WTC11 (cell line): ENCODE measurements around the gene BLVRA. TPM values are rescaled to one million over a fixed set of nuclear protein-coding genes. Genes with fewer than 3 reads are reported as not detected.

Experiments
- ATAC-seq: fragments of 200-7000 bp; cut with Tn5 transposase; 2 replicates; pipeline ENCODE4 v1.10.0; 2021; ENCODE audit warnings: mild to moderate bottlenecking, moderate library complexity
- CTCF ChIA-PET: fragments of 300-600 bp; sonication (Branson Sonifier 250); formaldehyde crosslinking; loops from one replicate; lab custom pipeline; 2021; ENCODE audit warnings: antibody characterized with exemption; lab: Charles Lee
- POLR2A ChIA-PET: fragments of 350-600 bp; sonication (Branson Sonifier 250); formaldehyde crosslinking; loops from one replicate; lab custom pipeline; 2021; ENCODE audit warnings: antibody characterized with exemption; lab: Charles Lee
- DNase-seq: peaks from one replicate; pipeline ENCODE4 v3.0.0; 2021; ENCODE audit warnings: low spot score
- H3K27ac Mint-ChIP-seq: 2 replicates; pipeline ENCODE4 v1.8.0; 2021; ENCODE audit warnings: mixed read lengths
- H3K27me3 Mint-ChIP-seq: 2 replicates; pipeline ENCODE4 v1.8.0; 2021; ENCODE audit warnings: low read depth, mild to moderate bottlenecking, moderate library complexity, mixed read lengths
- H3K36me3 Mint-ChIP-seq: 2 replicates; pipeline ENCODE4 v1.8.0; 2021; ENCODE audit warnings: mixed read lengths
- H3K4me1 Mint-ChIP-seq: 2 replicates; pipeline ENCODE4 v1.8.0; 2022; ENCODE audit warnings: mixed read lengths
- H3K4me3 Mint-ChIP-seq: 2 replicates; pipeline ENCODE4 v1.8.0; 2021; ENCODE audit warnings: mild to moderate bottlenecking, moderate library complexity, mixed read lengths
- H3K9me3 Mint-ChIP-seq: 2 replicates; pipeline ENCODE4 v1.8.0; 2021; ENCODE audit warnings: mixed read lengths
- CBFB ChIP-seq: sonication (generic); formaldehyde crosslinking; IDR thresholded peaks from 2 replicates; pipeline ENCODE4 v1.8.1; 2022; ENCODE audit warnings: mild to moderate bottlenecking, low read depth, missing genetic modification reagents
- JUN ChIP-seq: sonication (generic); formaldehyde crosslinking; IDR thresholded peaks from 2 replicates; pipeline ENCODE4 v1.8.0; 2023; ENCODE audit warnings: mild to moderate bottlenecking, missing genetic modification reagents
- MXD4 ChIP-seq: fragments of 250-450 bp; sonication (Bioruptor Pico); IDR thresholded peaks from 2 replicates; pipeline ENCODE4 v1.8.0; 2021; ENCODE audit warnings: mild to moderate bottlenecking, moderate library complexity, borderline replicate concordance
- SP1 ChIP-seq: sonication (generic); formaldehyde crosslinking; conservative IDR thresholded peaks from 2 replicates; pipeline ENCODE4 v1.8.1; 2022; ENCODE audit warnings: missing genetic modification reagents
- TCF7 ChIP-seq: sonication (generic); formaldehyde crosslinking; IDR thresholded peaks from 2 replicates; pipeline ENCODE4 v1.8.0; 2022; ENCODE audit warnings: mild to moderate bottlenecking, low read depth, missing genetic modification reagents, moderate library complexity
- TP53 ChIP-seq: sonication (generic); formaldehyde crosslinking; IDR thresholded peaks from 2 replicates; pipeline ENCODE4 v1.8.1; 2023; ENCODE audit warnings: mild to moderate bottlenecking, missing genetic modification reagents
- ZNF138 ChIP-seq: sonication (generic); formaldehyde crosslinking; conservative IDR thresholded peaks from 2 replicates; pipeline ENCODE4 v1.8.1; 2022; ENCODE audit warnings: mild to moderate bottlenecking, moderate library complexity, missing genetic modification reagents
- ZNF423 ChIP-seq: fragments of 250-450 bp; sonication (Bioruptor Pico); IDR thresholded peaks from 2 replicates; pipeline ENCODE4 v2.1.2; 2022; ENCODE audit warnings: mild to moderate bottlenecking, moderate library complexity
- total RNA-seq: library from RNA; stranded (reverse); gene quantifications from 3 replicates; pipeline ENCODE4 v1.2.3, GENCODE V29; 2021
- TF ChIP-seq, protein P1 (sequence below): sonication (generic); formaldehyde crosslinking; IDR thresholded peaks from 2 replicates; pipeline ENCODE4 v1.8.1; 2023; ENCODE audit warnings: mild to moderate bottlenecking, missing genetic modification reagents
- TF ChIP-seq, protein P2 (sequence below): sonication (generic); formaldehyde crosslinking; IDR thresholded peaks from 2 replicates; pipeline ENCODE4 v1.8.1; 2023; ENCODE audit warnings: mild to moderate bottlenecking, moderate library complexity, missing genetic modification reagents
- TF ChIP-seq, protein P3 (sequence below): sonication (generic); formaldehyde crosslinking; IDR thresholded peaks from 2 replicates; pipeline ENCODE4 v1.8.1; 2023; ENCODE audit warnings: mild to moderate bottlenecking, missing genetic modification reagents, borderline replicate concordance
- TF ChIP-seq, protein P4 (sequence below): sonication (generic); formaldehyde crosslinking; IDR thresholded peaks from 2 replicates; pipeline ENCODE4 v1.8.0; 2023; ENCODE audit warnings: missing genetic modification reagents, mild to moderate bottlenecking, borderline replicate concordance
- TF ChIP-seq, protein P5 (sequence below): sonication (generic); formaldehyde crosslinking; IDR thresholded peaks from 2 replicates; pipeline ENCODE4 v1.8.1; 2022; ENCODE audit warnings: mild to moderate bottlenecking, missing genetic modification reagents, moderate library complexity, borderline replicate concordance
- TF ChIP-seq, protein P6 (sequence below): sonication (generic); formaldehyde crosslinking; IDR thresholded peaks from 2 replicates; pipeline ENCODE4 v1.8.0; 2022; ENCODE audit warnings: mild to moderate bottlenecking, missing genetic modification reagents

The BLVRA gene
- total RNA-seq, 1 experiment from 2014 or later, result 35.5 TPM

DNA sequence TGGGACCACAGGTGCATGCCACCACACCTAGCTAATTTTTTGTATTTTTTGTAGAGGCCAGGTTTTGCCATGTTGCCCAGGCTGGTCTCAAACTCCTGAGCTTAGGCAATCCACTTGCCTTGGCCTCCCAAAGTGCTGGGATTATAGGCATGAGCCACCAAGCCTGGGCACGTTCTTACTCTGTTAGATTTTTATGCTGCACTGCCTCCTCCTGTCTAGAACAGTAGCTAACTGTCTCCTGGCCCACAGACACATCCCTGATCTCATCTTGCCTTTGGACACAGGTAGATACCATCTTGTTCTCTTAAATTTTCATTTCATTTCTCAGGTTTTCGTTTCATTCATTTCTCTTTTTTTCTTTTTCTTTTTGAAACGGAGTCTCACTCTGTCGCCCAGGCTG is 41.1 kb downstream of the BLVRA start (continued):
- TF ChIP-seq, protein P1, sequence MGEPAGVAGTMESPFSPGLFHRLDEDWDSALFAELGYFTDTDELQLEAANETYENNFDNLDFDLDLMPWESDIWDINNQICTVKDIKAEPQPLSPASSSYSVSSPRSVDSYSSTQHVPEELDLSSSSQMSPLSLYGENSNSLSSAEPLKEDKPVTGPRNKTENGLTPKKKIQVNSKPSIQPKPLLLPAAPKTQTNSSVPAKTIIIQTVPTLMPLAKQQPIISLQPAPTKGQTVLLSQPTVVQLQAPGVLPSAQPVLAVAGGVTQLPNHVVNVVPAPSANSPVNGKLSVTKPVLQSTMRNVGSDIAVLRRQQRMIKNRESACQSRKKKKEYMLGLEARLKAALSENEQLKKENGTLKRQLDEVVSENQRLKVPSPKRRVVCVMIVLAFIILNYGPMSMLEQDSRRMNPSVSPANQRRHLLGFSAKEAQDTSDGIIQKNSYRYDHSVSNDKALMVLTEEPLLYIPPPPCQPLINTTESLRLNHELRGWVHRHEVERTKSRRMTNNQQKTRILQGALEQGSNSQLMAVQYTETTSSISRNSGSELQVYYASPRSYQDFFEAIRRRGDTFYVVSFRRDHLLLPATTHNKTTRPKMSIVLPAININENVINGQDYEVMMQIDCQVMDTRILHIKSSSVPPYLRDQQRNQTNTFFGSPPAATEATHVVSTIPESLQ, result no peak
- TF ChIP-seq, protein P2, sequence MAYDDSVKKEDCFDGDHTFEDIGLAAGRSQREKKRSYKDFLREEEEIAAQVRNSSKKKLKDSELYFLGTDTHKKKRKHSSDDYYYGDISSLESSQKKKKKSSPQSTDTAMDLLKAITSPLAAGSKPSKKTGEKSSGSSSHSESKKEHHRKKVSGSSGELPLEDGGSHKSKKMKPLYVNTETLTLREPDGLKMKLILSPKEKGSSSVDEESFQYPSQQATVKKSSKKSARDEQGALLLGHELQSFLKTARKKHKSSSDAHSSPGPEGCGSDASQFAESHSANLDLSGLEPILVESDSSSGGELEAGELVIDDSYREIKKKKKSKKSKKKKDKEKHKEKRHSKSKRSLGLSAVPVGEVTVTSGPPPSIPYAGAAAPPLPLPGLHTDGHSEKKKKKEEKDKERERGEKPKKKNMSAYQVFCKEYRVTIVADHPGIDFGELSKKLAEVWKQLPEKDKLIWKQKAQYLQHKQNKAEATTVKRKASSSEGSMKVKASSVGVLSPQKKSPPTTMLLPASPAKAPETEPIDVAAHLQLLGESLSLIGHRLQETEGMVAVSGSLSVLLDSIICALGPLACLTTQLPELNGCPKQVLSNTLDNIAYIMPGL, result no peak
- TF ChIP-seq, protein P3, sequence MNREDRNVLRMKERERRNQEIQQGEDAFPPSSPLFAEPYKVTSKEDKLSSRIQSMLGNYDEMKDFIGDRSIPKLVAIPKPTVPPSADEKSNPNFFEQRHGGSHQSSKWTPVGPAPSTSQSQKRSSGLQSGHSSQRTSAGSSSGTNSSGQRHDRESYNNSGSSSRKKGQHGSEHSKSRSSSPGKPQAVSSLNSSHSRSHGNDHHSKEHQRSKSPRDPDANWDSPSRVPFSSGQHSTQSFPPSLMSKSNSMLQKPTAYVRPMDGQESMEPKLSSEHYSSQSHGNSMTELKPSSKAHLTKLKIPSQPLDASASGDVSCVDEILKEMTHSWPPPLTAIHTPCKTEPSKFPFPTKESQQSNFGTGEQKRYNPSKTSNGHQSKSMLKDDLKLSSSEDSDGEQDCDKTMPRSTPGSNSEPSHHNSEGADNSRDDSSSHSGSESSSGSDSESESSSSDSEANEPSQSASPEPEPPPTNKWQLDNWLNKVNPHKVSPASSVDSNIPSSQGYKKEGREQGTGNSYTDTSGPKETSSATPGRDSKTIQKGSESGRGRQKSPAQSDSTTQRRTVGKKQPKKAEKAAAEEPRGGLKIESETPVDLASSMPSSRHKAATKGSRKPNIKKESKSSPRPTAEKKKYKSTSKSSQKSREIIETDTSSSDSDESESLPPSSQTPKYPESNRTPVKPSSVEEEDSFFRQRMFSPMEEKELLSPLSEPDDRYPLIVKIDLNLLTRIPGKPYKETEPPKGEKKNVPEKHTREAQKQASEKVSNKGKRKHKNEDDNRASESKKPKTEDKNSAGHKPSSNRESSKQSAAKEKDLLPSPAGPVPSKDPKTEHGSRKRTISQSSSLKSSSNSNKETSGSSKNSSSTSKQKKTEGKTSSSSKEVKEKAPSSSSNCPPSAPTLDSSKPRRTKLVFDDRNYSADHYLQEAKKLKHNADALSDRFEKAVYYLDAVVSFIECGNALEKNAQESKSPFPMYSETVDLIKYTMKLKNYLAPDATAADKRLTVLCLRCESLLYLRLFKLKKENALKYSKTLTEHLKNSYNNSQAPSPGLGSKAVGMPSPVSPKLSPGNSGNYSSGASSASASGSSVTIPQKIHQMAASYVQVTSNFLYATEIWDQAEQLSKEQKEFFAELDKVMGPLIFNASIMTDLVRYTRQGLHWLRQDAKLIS (CRISPR knock-in tag), result no peak
- TF ChIP-seq ZNF138 (CRISPR knock-in tag) (no peak), TCF7 (no peak), MXD4 (CRISPR knock-in tag) (no peak)
- TF ChIP-seq, protein P4, sequence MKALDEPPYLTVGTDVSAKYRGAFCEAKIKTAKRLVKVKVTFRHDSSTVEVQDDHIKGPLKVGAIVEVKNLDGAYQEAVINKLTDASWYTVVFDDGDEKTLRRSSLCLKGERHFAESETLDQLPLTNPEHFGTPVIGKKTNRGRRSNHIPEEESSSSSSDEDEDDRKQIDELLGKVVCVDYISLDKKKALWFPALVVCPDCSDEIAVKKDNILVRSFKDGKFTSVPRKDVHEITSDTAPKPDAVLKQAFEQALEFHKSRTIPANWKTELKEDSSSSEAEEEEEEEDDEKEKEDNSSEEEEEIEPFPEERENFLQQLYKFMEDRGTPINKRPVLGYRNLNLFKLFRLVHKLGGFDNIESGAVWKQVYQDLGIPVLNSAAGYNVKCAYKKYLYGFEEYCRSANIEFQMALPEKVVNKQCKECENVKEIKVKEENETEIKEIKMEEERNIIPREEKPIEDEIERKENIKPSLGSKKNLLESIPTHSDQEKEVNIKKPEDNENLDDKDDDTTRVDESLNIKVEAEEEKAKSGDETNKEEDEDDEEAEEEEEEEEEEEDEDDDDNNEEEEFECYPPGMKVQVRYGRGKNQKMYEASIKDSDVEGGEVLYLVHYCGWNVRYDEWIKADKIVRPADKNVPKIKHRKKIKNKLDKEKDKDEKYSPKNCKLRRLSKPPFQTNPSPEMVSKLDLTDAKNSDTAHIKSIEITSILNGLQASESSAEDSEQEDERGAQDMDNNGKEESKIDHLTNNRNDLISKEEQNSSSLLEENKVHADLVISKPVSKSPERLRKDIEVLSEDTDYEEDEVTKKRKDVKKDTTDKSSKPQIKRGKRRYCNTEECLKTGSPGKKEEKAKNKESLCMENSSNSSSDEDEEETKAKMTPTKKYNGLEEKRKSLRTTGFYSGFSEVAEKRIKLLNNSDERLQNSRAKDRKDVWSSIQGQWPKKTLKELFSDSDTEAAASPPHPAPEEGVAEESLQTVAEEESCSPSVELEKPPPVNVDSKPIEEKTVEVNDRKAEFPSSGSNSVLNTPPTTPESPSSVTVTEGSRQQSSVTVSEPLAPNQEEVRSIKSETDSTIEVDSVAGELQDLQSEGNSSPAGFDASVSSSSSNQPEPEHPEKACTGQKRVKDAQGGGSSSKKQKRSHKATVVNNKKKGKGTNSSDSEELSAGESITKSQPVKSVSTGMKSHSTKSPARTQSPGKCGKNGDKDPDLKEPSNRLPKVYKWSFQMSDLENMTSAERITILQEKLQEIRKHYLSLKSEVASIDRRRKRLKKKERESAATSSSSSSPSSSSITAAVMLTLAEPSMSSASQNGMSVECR (CRISPR knock-in tag), result no peak
- TF ChIP-seq, all 79 proteins: peak for 0

DNA sequence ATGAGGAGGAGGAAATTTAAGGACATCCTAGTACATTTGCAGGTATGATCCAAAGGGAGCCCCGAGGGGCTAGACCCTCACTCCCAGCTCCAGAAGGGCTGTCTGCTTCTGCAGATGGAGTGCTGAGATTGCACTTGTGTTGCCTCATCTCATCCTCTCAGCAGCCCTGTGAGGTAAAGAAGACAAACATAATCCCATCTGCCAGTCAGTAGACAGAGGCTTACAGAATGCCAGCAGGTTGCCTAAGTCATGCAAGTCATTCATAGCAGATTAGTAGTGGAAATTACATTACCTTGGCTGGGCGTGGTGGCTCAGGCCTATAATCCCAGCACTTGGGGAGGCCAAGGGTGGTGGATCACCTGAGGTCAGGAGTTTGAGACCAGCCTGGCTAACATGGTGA is 45.4 kb downstream of the BLVRA start:
- ChIA-PET CTCF (interaction anchor here (0.5 kb wide), 1 partner anchor 628 kb away, joined by 5 read pairs; no protein-coding TSS in a partner anchor), POLR2A (no interaction called here)
- Mint-ChIP-seq H3K27me3 (no peaks in the 10 kb centered on the region), H3K27ac (peak overlapping the region; percentile 69; the same call in 1 of the 2 replicates), H3K4me1 (no peaks in the 10 kb centered on the region), H3K36me3 (peaks cover 29% of the 10 kb centered on the region), H3K9me3 (peaks cover 3% of the 10 kb centered on the region), H3K4me3 (no peak overlapping the region)
- ATAC-seq (no peak), DNase-seq (no peak)
- TF ChIP-seq TP53 (CRISPR knock-in tag) (no peak), ZNF423 (CRISPR knock-in tag) (no peak), CBFB (no peak), SP1 (CRISPR knock-in tag) (no peak), JUN (CRISPR knock-in tag) (no peak)
- TF ChIP-seq, protein P3 (CRISPR knock-in tag), result no peak
- TF ChIP-seq, protein P5, sequence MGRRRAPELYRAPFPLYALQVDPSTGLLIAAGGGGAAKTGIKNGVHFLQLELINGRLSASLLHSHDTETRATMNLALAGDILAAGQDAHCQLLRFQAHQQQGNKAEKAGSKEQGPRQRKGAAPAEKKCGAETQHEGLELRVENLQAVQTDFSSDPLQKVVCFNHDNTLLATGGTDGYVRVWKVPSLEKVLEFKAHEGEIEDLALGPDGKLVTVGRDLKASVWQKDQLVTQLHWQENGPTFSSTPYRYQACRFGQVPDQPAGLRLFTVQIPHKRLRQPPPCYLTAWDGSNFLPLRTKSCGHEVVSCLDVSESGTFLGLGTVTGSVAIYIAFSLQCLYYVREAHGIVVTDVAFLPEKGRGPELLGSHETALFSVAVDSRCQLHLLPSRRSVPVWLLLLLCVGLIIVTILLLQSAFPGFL (CRISPR knock-in tag), result no peak
- TF ChIP-seq, protein P6, sequence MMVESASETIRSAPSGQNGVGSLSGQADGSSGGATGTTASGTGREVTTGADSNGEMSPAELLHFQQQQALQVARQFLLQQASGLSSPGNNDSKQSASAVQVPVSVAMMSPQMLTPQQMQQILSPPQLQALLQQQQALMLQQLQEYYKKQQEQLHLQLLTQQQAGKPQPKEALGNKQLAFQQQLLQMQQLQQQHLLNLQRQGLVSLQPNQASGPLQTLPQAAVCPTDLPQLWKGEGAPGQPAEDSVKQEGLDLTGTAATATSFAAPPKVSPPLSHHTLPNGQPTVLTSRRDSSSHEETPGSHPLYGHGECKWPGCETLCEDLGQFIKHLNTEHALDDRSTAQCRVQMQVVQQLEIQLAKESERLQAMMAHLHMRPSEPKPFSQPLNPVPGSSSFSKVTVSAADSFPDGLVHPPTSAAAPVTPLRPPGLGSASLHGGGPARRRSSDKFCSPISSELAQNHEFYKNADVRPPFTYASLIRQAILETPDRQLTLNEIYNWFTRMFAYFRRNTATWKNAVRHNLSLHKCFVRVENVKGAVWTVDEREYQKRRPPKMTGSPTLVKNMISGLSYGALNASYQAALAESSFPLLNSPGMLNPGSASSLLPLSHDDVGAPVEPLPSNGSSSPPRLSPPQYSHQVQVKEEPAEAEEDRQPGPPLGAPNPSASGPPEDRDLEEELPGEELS (CRISPR knock-in tag), result no peak
